Liver (tissue), 3 donors: ENCODE measurements around the gene CLDN24.

Experiments used
- CTCF ChIP-seq: fragments of 150-350 bp; IDR thresholded peaks from 2 replicates; pipeline ENCODE4 v1.5.1; 2017; ENCODE audit warnings: improper control_type of control experiment, low read depth, low read length; ENCODE audit not compliant: missing input control
- FOXA1 ChIP-seq: IDR thresholded peaks from 2 replicates; pipeline ENCODE4 v1.6.1; 2016; ENCODE audit warnings: antibody characterized with exemption
- RAD21 ChIP-seq, 2 donors: IDR thresholded peaks; 2 replicates each; pipeline ENCODE4 v1.6.1; 2016; ENCODE audit warnings: antibody characterized with exemption in 2 of 2, mild to moderate bottlenecking in 2 of 2
- RXRA ChIP-seq, 2 donors: IDR thresholded peaks; 2 replicates each; pipeline ENCODE4 v1.6.1; 2017 to 2018; ENCODE audit warnings: antibody characterized with exemption in 2 of 2, mild to moderate bottlenecking in 1 of 2
- SP1 ChIP-seq: IDR thresholded peaks from 2 replicates; pipeline ENCODE4 v1.6.1; 2018; ENCODE audit warnings: antibody characterized with exemption, mild to moderate bottlenecking
- TAF1 ChIP-seq: conservative IDR thresholded peaks from 2 replicates; pipeline ENCODE4 v1.6.1; 2016; ENCODE audit warnings: antibody characterized with exemption, mild to moderate bottlenecking
- YY1 ChIP-seq: IDR thresholded peaks from 2 replicates; pipeline ENCODE4 v1.6.1; 2016; ENCODE audit warnings: antibody characterized with exemption, mild to moderate bottlenecking
- ZBTB33 ChIP-seq: IDR thresholded peaks from 2 replicates; pipeline ENCODE4 v1.6.1; 2016; ENCODE audit warnings: antibody characterized with exemption
- TF ChIP-seq, protein P1 (sequence below): IDR thresholded peaks from 2 replicates; pipeline ENCODE4 v1.6.1; 2016; ENCODE audit warnings: antibody characterized with exemption
- TF ChIP-seq, protein P2 (sequence below): IDR thresholded peaks from 2 replicates; pipeline ENCODE4 v1.6.1; 2016; ENCODE audit warnings: antibody characterized with exemption, mild to moderate bottlenecking
- donor health status: healthy.
- donor health status: healthy.

GRCh38 chr4:183355405-183355804 lies 33.2 kb upstream of the CLDN24 start:
- TF ChIP-seq CTCF (no peak), YY1 (no peak), RAD21 (IDR thresholded peaks at IDR 0.05) (no peak), FOXA1 (no peak), ZBTB33 (no peak), RXRA (IDR thresholded peaks at IDR 0.05) (no peak), TAF1 (no peak), SP1 (no peak)
- TF ChIP-seq, protein P1, sequence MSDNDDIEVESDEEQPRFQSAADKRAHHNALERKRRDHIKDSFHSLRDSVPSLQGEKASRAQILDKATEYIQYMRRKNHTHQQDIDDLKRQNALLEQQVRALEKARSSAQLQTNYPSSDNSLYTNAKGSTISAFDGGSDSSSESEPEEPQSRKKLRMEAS = no peak
- TF ChIP-seq, protein P2, sequence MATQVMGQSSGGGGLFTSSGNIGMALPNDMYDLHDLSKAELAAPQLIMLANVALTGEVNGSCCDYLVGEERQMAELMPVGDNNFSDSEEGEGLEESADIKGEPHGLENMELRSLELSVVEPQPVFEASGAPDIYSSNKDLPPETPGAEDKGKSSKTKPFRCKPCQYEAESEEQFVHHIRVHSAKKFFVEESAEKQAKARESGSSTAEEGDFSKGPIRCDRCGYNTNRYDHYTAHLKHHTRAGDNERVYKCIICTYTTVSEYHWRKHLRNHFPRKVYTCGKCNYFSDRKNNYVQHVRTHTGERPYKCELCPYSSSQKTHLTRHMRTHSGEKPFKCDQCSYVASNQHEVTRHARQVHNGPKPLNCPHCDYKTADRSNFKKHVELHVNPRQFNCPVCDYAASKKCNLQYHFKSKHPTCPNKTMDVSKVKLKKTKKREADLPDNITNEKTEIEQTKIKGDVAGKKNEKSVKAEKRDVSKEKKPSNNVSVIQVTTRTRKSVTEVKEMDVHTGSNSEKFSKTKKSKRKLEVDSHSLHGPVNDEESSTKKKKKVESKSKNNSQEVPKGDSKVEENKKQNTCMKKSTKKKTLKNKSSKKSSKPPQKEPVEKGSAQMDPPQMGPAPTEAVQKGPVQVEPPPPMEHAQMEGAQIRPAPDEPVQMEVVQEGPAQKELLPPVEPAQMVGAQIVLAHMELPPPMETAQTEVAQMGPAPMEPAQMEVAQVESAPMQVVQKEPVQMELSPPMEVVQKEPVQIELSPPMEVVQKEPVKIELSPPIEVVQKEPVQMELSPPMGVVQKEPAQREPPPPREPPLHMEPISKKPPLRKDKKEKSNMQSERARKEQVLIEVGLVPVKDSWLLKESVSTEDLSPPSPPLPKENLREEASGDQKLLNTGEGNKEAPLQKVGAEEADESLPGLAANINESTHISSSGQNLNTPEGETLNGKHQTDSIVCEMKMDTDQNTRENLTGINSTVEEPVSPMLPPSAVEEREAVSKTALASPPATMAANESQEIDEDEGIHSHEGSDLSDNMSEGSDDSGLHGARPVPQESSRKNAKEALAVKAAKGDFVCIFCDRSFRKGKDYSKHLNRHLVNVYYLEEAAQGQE = no peak
